Fibroblast of skin of back (primary cell): Measurements from ENCODE around the gene KRT4.

Experiments
- DNase-seq: peaks from one replicate; pipeline ENCODE4 v3.0.0-alpha.2; 2013

Gene KRT4

GRCh38 chr12:52821826-52822660 is 8.1 kb upstream of the KRT4 start:
- DNase-seq: peak; percentile 21

DNA sequence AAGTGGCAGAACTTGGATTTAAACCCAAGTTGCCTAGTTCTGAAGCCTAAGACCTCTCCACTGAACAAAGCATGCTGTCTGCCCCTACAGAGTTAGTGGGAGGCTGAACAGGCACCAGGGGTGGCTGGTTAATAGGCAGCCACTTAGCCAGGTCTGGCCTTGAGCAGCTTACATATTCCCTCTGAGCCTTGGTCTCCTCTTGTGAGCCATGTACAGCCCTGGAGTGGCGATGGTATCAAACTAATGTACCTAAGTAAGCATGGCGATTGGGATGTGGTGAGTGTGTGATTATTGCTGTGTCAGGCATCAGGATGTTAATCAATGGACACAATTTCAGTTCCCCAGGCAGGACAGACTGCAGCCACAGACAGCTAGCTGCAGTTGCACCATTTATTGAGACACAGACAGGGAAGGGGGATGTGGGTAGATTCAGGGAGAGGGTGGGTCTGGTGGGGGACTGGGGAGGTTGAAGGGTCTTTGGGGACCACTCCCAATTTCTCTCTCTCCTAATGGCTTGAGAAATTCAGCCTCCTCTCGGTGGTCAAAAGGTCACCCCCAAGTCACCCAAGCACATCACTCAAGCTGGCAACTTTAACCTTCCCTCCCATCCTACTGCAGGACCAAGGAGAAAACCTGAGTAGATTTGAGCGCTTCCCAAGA is 7.3 kb upstream of the KRT4 start:
- no peak for DNase-seq

DNA sequence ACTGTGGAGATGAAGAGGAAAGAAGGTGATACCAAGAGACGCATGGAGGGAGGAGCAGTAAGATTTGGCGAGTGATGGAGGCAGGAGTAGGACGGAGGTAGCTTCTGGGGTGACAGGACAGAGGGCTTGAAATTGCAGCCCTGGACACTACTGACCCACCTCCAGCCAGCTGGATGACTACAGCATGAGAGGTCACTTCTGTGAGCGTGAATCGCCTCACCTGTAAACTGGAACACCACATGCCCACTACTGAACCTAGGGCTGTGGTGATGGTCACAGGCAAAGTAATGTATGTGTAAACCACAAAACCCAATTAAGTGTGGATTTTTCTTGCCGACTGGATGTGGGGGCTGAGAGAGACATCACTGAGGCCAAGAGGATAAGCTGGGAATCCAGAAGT is 6.6 kb upstream of the KRT4 start:
- no peak for DNase-seq

- DNase-seq: no peak
Observed at GRCh38 chr12:52819731-52820510, 6.0 kb upstream of the KRT4 start.

- no peak for DNase-seq
Observed at GRCh38 chr12:52818887-52819420, 5.0 kb upstream of the KRT4 start.

DNA sequence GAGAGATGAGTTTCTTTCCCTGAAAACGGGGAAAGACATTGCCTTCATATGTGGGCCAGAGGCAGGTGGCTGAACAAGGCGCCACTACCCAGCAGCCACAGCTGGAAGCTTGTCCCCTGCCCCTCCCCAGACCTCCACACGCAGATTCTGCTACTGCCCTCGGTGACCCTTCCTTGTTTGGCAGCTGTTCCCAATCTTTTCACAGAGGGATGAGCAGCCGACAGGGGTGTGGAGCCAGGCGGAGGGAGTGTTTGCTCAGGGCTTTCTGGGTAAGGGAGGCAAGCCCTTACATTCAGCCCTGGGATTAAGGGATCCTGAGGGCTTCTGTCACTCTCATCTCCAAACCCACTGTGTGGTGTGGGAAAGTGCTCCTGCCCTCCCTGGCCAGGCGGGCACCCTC is 4.5 kb upstream of the KRT4 start:
- no peak for DNase-seq

DNA sequence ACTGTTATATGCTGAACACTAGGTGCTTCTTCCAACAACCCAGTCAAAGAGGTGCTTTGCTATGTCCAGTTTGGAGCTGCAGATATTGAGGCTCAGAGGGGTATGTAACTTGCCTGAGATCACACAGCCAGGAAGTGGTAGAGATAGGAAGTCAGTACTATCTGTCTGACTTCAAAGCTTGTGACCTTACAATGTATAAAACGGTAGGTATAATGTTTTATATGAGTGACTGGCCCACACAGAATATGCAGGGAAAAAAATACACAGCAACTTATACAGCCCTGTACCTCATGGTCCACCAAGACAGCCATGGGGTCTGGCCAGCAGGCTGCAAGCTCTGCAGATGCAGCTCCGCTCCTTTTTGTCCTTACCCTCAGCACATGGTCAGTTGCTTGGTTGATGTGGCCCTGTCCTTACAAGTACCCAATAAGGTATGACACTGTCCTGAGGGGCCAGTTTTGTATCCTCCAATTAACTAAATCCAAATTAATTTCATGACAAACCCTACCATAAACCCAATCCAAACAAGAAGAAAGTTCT is 3.9 kb upstream of the KRT4 start:
- no peak for DNase-seq

DNA sequence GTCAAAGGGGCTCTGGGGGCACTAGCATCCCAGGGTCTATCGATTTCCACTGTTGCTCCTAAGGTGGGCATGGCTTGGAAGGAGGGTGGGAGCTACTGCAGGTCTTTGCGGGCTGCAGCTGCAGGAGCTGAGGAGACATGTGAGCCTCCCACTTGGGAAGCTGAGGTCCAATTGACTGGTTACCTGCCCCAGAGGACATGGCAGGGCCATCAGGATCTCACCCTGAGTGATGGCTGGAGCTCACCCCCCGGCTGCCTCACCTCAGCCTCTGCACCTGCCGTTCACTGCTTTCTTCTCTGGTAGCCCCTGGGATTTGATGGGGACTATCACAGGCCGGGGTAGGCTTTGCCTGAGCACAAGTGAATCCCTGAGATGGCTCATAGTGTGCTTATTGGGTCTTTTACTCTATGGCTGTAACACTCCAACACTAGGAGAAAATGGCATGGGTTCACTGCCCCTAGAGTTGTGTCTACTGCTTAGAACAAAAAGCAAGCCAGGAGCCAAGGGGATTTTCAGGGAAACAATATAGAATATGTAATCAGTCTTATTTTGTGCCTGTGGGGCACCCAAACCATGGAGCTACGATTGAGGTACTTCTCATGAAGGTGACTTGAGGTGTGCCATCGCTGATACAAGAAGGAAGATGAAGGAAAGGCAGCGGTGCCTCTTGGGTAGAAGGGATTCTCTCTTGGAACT is 3.2 kb upstream of the KRT4 start:
- no peak for DNase-seq

DNA sequence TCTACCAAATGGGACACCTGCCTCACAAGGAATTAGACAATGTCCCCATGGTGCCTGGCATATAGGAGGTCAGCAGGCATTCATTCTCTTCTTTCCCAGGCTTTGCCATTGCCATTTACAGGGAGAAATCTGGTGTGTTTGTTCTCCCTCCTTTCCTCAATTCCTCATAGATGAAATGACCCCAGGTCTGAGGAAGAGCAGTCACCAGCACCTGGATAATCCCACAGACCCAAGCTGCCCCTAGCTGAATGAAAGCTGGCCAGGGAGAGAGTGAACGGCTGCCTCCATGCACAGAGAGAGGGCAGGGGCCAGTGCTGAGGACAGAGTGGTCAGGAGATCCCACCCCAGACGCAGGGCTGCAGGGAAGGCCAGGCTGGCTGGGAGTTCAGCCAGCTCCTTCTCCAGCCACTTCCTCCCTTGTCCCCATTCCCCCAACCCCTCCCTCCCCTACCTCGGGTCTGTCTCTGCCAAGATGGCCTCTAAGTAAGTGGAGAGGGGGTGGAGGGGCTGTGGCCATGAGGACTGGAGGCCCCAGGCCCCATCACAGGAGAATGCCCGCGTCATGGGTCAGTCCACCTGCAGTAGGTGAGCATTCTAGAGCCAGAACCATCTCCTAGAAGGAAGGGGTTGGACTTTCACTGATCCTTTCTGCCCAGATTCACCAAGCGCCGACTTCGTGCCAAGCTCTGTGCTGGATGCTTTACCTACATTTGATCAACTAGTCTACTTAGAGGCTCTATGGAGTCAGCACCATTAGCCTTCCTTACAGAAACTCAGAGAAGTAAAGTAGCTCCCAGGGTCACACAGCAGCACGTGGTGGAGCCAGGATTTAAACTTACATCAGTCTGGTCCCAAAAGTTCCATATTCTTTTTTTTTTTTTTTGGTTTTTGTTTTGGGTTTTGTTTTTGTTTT is 2.0 kb upstream of the KRT4 start:
- DNase-seq: no peak

DNA sequence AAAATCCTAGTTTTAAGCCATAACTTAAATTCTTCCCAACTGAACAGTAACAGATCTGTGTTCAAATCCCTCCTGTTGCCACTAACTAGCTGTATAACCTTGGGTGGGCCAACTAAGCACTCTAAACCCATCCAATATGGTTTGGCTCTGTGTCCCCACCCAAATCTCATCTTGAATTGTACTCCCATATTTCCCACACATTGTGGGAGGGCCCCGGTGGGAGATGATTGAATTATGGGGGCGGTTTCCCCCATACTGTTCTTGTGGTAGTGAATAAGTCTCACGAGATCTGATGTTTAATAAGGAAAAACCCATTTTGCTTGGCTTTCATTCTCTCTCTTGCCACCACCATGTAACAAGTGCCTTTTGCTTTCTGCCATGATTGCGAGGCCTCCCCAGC is 1.2 kb upstream of the KRT4 start:
- DNase-seq: no peak

DNA sequence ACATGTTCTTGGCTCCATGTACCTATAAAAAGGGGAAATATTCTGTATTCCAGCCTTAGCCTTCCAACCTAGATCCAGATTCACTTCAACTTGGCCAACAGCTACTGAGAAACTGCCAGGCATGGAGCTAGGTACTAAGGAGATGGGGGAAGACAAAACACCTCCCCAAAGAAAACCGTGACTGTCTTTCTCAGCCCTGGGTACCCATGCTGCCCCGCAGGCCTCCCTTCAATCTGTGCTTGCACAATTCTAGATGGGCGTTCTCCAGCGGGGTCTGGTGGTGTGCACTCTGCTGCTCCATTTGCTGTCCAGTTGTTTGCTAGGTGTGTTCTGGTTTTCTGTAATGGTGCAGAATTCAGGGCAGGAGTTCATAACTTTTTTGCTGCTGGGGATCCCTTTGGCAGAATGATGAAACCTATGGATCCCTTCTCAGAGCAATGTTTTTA is 817 bp upstream of the KRT4 start:
- no peak for DNase-seq

DNA sequence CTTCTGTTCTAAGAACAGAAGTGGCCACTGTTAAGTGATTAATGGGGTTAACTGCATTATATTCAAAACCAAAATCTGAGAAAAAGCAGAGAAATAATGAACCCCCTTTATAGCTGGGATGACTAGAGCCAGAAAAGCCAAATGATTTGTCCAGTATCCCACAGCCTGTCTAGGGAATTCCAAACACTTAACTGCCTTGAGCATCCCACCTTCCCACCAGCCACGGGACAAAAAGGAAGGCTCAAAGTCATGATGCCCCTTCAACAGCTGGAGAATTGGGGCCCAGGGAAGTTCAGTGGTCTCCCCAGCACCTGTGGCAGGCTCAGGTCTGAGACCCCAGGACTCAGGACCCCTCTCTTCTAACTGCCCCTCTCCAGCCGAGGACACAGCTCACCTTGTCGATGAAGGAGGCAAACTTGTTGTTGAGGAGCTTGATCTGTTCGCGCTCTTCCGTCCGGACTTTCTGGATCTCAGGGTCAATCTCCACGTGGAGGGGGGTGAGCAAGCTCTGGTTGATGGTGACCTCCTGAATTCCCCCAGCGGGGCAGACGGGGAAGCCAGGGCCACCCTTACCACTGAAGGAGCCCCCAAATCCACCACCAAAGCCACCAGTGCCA is 605 bp downstream of the KRT4 start:
- no peak for DNase-seq

- no peak for DNase-seq
Observed at GRCh38 chr12:52812749-52813148, 1.2 kb downstream of the KRT4 start.

GRCh38 chr12:52812073-52812400 is 1.9 kb downstream of the KRT4 start:
- no peak for DNase-seq

GRCh38 chr12:52811191-52812072 is 2.5 kb downstream of the KRT4 start:
- no peak for DNase-seq

DNA sequence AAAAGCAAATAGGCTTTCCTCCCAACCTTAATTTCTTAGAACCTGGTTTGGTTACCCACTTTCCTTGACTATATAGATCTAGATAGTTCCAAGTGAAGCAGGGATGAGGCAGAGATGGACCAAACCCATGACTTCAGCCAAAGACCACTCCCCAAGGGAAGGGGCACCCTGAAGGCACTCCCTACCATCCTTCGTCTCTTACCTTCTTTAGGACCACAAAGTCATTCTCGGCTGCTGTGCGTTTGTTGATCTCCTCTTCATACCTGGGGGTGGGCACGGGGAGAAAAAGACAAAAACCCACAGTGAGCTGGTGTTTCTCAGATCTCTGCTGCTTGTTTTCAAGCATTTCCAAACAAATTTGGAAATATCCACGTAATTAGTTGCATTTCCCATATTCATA is 3.4 kb downstream of the KRT4 start:
- no peak for DNase-seq

DNA sequence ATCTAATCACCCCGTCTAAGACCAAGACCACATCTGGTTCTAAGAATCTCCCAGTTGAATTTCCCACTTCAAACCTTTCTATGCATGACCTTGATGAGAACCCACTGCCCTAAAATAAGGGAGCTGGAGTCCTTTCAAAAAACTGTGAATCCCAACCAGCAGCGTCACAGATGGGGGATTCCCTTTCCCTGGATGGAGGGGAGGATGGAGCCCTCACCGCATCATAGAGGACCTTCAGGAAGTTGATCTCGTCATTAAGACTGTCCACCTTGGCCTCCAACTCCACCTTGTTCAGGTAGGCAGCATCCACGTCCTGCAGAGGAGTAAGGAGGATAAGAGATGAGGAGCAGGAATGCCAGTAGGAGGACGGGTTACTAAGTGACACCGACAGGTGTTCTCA is 4.8 kb downstream of the KRT4 start:
- DNase-seq: no peak

DNA sequence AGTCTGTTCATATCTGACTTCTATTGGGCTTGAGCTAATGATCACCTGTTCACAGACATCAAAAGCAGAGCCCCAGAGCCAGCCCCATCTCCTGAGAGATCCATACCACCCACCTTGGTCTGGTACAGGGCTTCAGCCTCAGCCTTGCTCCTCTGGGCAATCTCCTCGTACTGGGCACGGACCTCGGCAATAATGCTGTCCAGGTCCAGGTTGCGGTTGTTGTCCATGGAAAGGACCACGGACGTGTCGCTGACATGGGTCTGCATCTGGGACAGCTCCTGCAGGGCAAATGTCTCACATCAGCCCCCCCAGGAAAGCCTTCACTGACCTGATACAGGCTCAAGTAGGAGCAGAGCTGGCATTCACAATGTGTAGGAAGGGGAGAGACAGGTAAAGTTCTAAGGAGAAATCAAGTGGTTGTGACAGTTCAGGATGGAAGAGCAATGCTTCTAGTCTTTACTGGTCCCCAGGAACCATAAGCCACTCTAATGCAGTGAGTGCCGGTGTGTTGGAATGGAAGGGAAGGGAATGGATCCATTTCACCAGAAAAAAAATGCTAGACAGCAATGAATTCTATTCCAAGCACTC is 5.2 kb downstream of the KRT4 start:
- DNase-seq: no peak
